ENCODE measurements around the gene RND1. TPM values are rescaled to one million over a fixed set of nuclear protein-coding genes. Genes with fewer than 3 reads are reported as not detected.

RND1 gene
- total RNA-seq, 1 donor from 2014 or later: 0.11 TPM

DNA sequence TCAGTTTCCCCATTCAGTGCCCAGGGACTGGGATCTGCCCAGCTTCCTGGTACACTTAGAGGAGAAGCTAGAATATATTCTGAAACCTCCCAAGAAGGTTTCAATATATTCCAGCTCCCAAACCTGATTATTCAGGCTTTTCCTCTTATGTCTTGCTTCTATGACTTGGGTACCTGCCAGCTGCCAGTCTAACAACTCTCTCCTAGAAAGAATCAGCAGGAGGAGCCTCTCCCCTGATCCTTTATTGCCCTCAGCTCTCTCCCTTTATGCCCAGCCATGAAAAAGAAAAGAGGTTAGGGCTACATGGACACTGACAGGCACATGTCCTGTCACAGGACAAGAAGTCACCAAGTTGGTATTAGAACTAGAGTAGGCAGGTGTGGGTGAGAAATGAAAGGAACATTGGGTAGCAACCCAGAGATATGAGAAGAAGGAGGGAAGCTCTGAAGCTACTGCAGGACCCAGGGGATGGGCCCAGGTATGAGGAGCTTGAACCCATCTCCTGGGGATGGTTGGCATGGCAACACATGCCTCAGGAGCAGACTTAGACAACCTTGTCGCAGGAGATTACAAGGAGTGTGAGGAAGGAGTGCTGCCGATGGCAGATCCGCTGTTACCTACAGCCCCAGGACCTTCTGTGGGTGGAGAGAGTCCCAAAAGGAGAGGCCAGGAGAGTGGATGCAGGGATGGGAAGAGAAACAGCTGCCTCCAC lies 49.4 kb downstream of the RND1 start:
- DNase-seq: no peak
- no peak for ATAC-seq (ENCODE audit: poor library complexity)
- intact Hi-C loops (cut with DNase I): no loop called here

DNA sequence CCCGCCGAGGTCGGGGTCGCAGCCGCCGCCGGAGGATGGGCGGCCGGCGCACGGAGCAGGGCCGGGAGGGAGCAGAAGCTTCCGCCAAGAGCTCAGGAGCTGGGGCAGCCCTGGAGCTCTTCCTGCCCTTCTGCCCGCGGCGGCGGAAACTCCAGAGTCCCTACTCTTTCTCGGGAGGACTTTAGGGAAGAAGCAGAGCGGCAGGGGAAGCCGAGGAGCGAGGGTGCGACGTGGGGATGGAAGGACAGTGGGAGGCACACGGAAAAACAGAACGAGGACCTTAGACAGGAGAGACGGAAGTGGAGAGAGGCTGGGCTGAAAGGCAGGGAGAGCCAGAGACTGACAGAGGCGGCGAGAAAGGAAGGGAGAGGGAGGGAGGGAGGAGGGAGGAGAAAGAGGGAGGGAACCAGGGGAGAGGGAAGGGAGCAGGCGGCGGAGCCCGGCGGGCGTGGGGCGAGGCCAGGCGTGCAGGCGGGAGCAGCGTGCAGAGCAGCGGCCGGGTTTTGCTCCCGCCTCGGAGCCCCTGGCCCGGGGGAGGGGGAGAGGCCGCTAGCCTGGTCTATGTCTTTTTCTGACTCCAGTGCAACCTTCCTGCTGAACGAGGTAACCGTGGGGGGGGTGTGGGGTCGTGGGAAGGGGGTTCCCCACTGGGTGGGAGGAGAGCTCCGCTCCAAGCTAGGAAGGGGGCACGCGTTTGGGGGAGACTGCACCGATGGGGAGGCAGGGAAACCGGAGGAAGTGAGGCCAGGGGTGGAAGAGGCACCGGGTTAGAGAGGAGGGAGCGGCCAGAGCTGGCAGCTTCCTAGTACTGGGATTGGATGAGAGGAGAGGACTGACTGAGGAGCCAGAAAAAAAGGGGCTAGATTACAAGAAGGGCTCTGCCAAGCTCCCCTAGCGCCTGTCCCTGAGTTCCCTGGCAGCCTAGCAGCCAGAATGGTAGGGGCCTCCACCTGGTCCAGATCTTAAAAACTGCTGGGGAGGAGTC lies 50.3 kb downstream of the RND1 start:
- DNase-seq (peak; percentile 84), ATAC-seq (ENCODE audit: poor library complexity) (peak; percentile 86)
- intact Hi-C loops (cut with DNase I): no loop called here

DNA sequence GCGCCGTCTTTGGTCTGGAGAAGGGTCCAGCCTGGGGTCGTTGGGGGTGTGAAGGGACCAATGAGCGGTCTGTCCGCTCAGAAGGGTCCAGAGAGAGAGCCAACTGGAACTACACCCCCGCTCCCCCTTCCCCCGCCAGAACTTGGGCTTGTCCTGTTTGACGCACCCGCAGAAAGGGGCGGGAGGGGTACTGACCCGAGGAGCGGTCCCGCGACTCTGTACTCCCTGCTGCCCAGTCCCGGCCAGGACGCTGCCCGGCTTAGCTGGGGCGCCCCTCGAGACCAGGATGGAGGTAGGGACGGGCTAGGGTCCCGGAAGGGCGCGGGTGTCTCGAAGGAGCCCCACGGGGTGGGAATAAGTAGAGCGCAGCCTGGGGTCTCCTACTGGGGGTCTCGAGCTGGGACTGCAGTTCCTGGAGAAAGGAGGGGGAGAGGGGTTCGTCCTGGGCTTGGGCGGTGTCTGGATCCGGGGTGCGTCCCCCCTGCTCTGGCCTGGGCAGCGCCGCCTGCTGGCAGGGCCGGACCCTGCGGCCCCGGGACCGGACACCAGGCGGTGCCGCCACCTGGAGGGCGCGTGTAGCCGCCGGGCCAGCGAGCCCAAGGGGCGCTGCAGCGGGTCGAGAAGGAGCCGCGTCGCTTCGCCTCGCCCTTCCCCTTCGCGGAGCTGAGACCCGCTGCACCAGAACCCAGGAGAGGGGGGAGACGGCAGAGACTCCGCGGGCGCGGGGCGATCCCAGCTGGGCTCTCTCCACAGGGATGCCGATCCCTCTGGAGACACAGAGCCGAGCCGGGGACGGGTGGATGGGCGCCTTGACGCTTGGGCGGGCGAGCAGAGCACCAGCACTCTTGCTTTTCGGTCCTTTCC lies 51.2 kb downstream of the RND1 start:
- ATAC-seq (ENCODE audit: poor library complexity): peak; percentile 93
- intact Hi-C loops (cut with DNase I): no loop called here
- peak; percentile 93 for DNase-seq

GRCh38 chr12:48813465-48814261 lies 52.0 kb downstream of the RND1 start:
- DNase-seq (no peak), ATAC-seq (ENCODE audit: poor library complexity) (no peak)
- intact Hi-C loops (cut with DNase I): no loop called here

GRCh38 chr12:48812389-48812788 lies 53.3 kb downstream of the RND1 start:
- intact Hi-C loops (cut with DNase I): no loop called here
- DNase-seq: no peak
- ATAC-seq (ENCODE audit: poor library complexity): no peak

- intact Hi-C loops (cut with DNase I): no loop called here
- no peak for DNase-seq
- ATAC-seq (ENCODE audit: poor library complexity): no peak
Measured at GRCh38 chr12:48811437-48812090, 54.1 kb downstream of the RND1 start.

DNA sequence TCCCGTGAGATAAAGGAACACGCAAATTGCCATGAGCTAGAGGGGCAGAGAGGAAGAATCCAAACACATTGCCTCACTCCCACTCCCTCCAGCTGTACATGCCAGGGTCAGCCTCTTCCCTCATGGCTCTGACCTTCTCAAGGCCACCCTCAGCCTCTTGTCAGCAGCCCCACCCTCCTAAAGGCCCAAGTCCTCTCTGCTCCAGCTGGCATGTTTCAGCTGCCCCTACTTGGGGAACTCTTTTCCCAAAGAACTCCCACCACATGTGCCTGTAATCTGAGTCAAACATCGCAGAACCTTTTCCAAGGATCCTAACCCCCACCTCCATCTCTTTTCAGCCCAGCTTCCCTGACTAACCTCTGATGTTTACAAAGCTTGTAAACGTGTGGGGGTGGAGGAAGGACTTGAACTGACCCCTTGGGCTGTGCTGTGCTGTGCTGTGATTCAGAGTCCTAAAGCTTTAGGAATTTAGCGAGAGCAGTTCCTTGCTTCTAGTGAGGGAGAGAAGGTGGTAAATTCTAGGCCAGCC lies 54.7 kb downstream of the RND1 start:
- no peak for ATAC-seq (ENCODE audit: poor library complexity)
- DNase-seq: no peak
- intact Hi-C loops (cut with DNase I): no loop called here

GRCh38 chr12:48807981-48808380 lies 57.7 kb downstream of the RND1 start:
- intact Hi-C loops (cut with DNase I): no loop called here
- ATAC-seq (ENCODE audit: poor library complexity): no peak
- DNase-seq: no peak

Other genes with a start within 250 kb of the RND1 start
- 17.3 TPM for gene KANSL2, start 183.6 kb downstream of the RND1 start, total RNA-seq
- 17.5 TPM for gene CCNT1, start 149.2 kb downstream of the RND1 start, total RNA-seq
- gene ADCY6, start 76.8 kb downstream of the RND1 start, total RNA-seq: 52.1 TPM
- 5.9 TPM for gene CACNB3, start 47.4 kb downstream of the RND1 start, total RNA-seq
- gene DDX23, start 13.7 kb downstream of the RND1 start, total RNA-seq: 32.4 TPM
- gene FKBP11, start 59.6 kb upstream of the RND1 start, total RNA-seq: 3.4 TPM
- 43.7 TPM for gene ARF3, start 91.6 kb upstream of the RND1 start, total RNA-seq
- 0.40 TPM for gene WNT10B, start 105.9 kb upstream of the RND1 start, total RNA-seq
- not detected for gene WNT1, start 112.5 kb upstream of the RND1 start, total RNA-seq
- 0.78 TPM for gene DDN, start 133.5 kb upstream of the RND1 start, total RNA-seq
- 92.8 TPM for gene PRKAG1, start 152.9 kb upstream of the RND1 start, total RNA-seq
- gene KMT2D, start 194.9 kb upstream of the RND1 start, total RNA-seq: 38.1 TPM
- gene RHEBL1, start 204.1 kb upstream of the RND1 start, total RNA-seq: 0.48 TPM
- 0.32 TPM for gene DHH, start 228.9 kb upstream of the RND1 start, total RNA-seq
- gene LMBR1L, start 245.0 kb upstream of the RND1 start, total RNA-seq: 30.0 TPM

Measured in Right ventricle myocardium superior (tissue), 1 donor.